H7 (cell line): ENCODE results near the gene KLF16. TPM values are rescaled to one million over a fixed set of nuclear protein-coding genes. Genes with fewer than 3 reads are reported as not detected.

Source experiments
- DNase-seq: peaks from one replicate; pipeline ENCODE4 v3.0.0; 2012
- H3K27me3 ChIP-seq: 2 replicates; pipeline ENCODE4 v1.6.0; 2011; ENCODE audit warnings: mild to moderate bottlenecking, low read length; ENCODE audit not compliant: control insufficient read depth, insufficient read depth
- H3K36me3 ChIP-seq: replicated peaks from 2 replicates; pipeline ENCODE4 v1.5.1; 2011; ENCODE audit warnings: low read length; ENCODE audit not compliant: control insufficient read depth, insufficient read depth
- H3K4me3 ChIP-seq: 2 replicates; pipeline ENCODE4 v1.5.1; 2011; ENCODE audit warnings: low read depth, mild to moderate bottlenecking, control low read depth, low read length, moderate library complexity; ENCODE audit not compliant: insufficient read depth
- total RNA-seq: library from RNA; depleted of rRNA; stranded (reverse); fragments of >200 nt; shearing (Covaris generic); gene quantifications from 2 replicates; pipeline ENCODE4 v1.2.3, GENCODE V29; 2014

Gene KLF16
- total RNA-seq, 1 experiment from 2014 or later, result 21.2 TPM

DNA sequence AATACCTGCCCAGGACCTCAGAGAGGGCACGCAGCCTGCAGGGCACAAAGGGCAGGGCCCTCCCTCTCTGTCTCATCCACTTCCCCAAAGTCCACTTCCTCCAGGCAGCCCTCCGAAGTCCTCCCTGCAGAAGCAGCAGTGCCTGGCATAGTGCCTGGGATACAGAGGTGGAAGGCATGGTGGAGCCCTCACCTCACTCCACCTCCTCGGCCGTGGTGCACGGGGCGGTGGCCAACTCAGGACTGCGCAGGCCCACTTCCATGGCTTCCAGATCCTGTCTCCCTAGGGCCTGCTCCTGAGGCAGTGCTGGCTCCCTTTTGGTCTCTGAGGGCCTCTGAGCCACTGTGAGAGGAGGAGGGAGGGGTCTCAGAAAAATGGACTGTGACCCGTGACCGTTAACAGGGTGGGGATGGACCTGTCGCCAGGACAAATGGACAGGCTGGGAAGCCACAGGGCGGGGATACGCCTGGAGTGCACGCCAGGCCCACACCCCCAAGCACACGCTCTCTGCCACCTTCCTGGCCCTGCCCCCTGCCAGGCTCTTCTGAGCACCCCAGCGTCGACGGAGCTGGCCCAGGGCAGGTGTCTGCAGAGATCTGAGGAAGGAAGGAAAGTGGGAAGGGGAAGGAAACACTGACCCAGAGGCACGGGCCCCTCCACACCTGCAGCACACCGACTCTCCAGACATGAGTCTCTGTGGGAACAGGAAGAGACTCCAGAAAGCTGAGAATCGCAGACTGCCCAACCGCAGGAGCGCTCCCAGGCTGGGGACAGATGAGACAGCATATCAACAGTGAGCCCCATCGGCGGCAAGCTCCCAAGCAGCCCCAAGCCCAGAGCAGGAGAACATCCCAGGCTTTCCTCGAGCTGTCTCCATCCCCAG is 23.5 kb downstream of the KLF16 start:
- no peaks in the 10 kb centered on the region for H3K27me3 ChIP-seq
- no peak overlapping the region for H3K4me3 ChIP-seq
- no peaks in the 10 kb centered on the region for H3K36me3 ChIP-seq
- DNase-seq, result no peak

DNA sequence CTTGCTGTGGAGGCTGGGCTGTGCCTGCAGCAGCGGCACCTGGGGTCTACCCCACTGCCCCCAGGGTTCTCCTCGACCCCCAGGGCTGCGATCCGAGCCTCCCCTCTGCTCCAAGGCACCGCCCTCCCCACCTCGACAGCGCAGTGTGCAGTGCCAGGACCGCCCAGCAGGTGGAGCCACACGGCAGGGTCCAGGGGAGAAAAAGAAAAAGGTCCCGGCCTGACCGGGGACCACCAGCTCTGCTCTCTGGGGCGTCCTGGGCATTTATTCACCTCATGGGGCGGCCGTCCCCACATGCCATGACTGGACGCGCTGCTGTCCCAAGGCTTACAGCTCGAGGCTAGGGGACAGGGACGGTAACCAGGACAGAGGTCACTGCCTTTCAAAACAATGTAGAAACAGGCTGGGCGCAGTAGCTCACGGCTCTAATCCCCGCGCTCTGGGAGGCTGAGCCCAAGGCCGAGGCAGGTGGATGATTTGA is 25.7 kb downstream of the KLF16 start:
- H3K4me3 ChIP-seq, result no peak overlapping the region
- no peaks in the 10 kb centered on the region for H3K36me3 ChIP-seq
- H3K27me3 ChIP-seq, result no peaks in the 10 kb centered on the region
- peak; percentile 99 for DNase-seq

DNA sequence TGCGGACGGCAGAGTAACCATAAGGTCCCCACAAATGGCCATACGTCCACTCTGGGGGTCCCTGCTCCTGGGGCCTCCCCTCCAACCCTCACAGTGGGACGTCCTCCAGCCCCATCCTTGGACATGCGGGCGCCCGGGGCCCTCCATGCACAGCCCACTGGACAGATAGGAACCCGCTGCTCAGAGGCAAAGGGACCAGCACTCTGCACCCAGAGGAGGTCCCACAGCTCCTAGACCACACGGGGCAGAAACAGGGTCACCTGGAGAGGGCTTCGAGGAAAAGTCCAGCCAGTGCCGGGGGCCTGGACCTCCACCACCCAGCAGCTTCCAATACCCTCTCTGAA is 26.2 kb downstream of the KLF16 start:
- DNase-seq, result no peak
- no peak overlapping the region for H3K4me3 ChIP-seq
- no peaks in the 10 kb centered on the region for H3K27me3 ChIP-seq
- H3K36me3 ChIP-seq, result no peaks in the 10 kb centered on the region

DNA sequence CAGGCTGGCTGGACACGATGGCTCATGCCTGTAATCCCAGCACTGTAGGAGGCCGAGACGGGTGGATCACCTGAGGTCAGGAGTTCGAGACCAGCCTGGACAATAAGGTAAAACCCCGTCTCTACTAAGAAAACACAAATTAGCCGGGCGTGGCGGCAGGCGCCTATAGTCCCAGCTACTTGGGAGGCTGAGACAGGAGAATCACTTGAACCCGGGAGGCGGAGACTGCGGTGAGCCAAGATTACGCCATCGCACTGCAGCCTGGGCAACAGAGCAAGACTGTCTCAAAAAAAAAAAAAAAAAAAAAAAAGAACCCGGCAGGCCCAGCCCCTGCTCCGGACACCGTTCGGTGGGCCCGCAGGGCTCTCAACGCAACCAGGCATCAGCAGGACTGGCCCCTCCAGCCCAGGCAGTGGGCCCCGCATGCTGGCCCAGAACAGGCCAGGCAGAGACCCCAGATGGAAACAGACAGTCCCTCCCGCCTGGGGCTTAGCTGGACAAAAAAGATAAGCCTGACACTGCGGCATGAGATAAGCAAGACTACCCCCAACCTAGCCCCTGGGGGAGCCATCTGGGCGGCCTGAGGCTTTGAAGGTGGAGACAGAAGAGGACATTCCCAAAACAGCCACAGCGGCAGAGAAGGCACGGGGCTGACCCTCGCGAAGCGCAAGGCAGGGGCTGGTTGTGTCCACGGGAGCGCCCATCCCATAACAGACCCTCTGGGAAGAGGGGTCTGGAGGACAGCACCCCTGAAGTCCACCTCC is 26.7 kb downstream of the KLF16 start:
- Histone ChIP-seq H3K27me3 (no peaks in the 10 kb centered on the region), H3K4me3 (no peak overlapping the region), H3K36me3 (no peaks in the 10 kb centered on the region)
- DNase-seq, result no peak

DNA sequence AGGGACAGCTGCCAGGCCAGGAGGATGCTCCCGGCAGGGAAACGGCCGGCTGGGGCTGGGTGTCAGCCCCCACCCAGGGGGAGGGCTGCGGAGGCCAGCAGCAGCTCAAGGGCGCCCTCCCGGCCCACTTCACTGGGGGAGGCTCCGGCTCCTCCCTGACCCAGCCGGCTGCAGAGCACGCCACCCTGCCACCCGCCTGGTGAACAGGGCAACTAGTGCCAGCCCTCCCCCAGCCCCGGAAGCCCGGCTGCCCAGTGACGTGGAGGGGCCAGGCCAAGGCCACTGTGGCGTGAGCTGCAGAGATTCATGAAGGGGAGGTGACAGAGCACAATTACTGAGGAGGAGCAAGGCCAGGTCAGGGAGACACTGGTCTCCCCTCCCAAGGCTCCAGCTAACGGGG is 29.8 kb downstream of the KLF16 start:
- no peaks in the 10 kb centered on the region for H3K27me3 ChIP-seq
- no peak for DNase-seq
- H3K36me3 ChIP-seq, result peaks cover 1% of the 10 kb centered on the region
- H3K4me3 ChIP-seq, result no peak overlapping the region

DNA sequence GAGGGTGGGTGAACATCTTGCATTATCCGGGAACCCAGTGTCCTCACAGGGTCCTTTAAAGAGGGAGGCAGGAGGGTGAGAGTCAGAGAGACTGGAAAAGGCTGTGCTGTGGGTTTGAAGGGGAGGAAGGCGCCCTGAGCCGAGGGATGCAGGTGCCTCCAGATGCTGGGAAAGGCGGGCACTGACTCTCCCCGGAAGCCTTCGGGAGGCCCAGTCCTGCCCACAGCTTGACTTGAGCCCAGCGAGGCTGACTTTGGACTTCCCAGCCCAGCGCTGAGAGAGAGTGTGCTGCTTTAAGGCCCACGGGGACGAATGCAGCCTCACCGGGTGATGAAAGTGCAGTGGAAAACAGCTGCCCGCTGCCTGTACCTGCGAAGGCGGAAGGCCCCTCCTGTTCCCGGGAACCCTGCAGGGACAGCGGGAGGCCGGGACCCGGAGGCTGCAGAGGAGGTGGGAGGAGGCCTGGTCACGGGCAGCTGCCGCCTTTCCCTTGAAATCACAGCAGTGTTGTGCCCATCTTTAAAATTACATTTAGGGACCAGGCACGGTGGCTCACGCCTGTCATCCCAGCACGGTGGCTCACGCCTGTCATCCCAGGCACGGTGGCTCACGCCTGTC is 31.2 kb downstream of the KLF16 start:
- no peaks in the 10 kb centered on the region for H3K27me3 ChIP-seq
- DNase-seq, result no peak
- no peak overlapping the region for H3K4me3 ChIP-seq
- H3K36me3 ChIP-seq, result peaks cover 1% of the 10 kb centered on the region

DNA sequence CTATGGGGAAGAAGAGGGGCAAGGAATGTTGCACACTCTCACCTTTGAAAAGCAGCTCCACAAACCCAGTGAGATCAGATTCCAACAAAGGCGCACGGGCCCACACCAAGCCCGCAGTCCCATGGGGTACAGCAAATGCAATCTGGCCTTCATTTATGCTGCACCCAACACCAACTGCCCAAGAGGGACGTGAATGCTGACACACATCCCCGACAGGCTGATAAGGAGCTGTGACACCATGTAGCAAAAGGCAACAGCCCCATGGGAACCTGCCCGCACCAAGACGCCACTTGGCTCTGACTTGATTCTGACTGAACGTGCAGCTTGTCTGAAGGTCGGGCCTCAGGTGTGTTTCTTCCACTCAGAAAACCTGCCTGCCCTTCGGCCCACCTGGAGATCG is 32.4 kb downstream of the KLF16 start:
- Histone ChIP-seq H3K36me3 (peaks cover 1% of the 10 kb centered on the region), H3K4me3 (no peak overlapping the region), H3K27me3 (no peaks in the 10 kb centered on the region)
- no peak for DNase-seq

DNA sequence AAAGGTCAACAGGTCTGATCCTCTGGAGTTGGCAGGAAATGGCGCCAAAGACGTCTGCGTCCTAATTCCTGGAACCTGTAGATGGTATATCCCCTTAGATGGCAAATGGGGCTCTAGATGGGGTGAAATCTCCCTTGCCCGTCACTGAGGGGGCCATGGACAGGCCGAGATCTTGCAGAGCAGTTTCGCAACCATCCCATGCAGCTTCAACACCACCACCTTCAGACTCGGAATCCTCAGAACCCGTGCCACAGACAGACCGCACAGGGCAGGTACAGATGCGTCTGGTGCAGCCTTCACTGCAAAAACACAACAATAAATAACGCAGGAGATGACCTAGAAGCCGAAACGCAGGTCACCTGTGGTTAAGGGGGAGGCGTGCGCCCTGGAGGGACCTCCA is 32.8 kb downstream of the KLF16 start:
- Histone ChIP-seq H3K36me3 (peaks cover 1% of the 10 kb centered on the region), H3K4me3 (no peak overlapping the region), H3K27me3 (no peaks in the 10 kb centered on the region)
- DNase-seq, result no peak

DNA sequence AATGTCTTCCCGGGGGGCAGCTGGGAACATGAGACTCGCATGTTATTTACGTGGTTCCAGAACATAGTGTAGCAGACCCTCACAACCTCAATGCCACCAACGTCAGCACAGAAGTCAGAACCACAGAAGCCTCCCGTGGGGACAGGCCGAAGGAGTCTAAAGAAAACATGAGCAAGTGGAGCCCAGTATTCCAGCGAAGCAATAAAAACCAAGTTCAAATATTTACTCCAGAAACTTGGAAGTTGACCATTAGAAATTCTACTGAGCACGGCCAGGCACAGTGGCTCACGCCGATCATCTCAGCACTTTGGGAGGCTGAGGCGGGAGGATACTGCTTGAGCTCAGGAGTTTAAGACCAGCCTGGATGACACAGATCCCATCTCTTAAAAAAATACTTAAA is 33.4 kb downstream of the KLF16 start:
- H3K4me3 ChIP-seq, result no peak overlapping the region

DNA sequence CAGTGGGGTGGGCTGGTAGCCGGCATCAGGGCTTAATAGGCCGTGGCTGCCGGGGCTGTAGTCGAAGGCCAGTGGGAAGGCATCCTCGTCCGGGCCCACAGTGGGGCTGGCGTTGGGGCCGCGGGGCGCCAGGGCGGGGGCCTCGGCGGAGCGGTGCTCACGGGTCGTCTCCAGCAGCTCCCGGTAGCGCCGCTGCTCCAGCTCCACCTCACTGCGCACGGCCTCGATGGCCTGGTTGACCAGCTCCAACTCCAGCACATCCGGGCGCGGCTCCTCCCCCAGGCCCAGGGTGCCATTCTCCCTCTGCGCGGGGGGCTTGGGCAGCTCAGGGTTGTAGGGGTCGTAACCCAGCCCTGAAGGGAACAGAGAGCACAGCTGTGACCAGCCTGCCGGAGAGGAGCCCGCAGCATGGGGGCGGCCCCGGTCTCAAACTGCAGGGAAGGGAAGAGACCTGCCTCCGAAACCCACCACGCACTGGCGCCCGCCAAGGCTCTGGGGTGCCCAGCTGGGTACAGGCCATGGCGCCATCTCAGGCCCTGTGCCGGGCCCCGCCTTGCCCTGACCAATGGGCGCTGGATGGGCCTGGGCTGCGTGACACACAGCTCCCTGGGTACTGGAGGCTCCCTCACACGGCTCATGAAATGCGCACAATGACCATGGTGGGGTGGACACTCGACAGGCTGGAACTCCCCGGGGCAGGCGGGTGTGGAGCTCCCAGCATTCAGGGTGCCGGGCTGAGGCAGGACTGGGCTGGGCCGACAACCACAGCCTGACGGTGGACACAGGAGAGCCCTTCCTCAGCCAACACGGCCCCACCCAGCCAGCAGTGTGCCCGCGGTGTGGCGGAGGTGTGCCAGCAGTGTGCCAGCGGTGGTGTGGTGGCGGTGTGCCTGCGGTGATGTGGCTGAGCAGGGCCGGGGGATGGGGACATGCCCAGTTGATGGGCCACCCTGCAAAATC is 34.8 kb downstream of the KLF16 start:
- H3K36me3 ChIP-seq, result peaks cover 4% of the 10 kb centered on the region
- H3K27me3 ChIP-seq, result no peaks in the 10 kb centered on the region
- H3K4me3 ChIP-seq, result no peak overlapping the region
- DNase-seq, result peak; percentile 71

More for the DNA sequence above, 33.4 kb downstream of the KLF16 start:
- no peak for DNase-seq
- Histone ChIP-seq H3K27me3 (no peaks in the 10 kb centered on the region), H3K36me3 (peaks cover 1% of the 10 kb centered on the region)

DNA sequence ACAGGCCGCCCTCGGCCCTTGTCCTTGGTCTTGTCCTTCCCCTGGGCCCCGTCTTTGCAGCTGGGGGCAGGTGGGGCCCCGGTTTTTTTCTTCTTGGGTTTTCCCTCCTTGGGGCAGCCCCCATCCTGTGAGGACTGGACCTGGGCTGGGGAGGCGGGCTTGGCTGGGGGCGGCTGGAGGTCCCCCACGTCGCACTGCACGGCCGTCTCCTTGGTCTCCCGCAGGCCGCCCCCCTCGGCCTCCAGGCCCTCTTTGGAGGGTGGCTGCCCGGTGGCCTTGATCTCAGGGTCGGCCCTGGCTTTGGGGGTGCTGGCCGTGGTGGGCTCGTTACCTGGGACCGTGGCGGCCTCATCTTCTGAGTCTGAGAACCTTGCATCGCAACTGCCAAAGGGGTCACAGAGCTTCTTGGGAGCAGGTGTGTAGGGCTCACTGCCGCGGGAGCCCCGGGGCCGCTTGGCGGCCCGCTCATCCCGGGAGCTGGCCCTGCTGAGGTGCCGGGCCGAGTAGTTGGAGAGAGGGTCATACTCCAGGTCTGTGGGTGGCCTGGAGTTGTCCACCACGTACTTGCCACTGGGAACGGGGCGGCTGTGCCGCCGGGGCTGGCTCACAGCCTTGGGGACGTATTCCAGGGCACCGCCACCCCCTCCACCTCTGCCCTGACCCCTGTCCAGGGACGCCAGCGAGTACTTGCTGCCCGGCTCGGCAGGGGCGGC is 35.7 kb downstream of the KLF16 start:
- no peaks in the 10 kb centered on the region for H3K27me3 ChIP-seq
- H3K36me3 ChIP-seq, result peaks cover 4% of the 10 kb centered on the region
- no peak overlapping the region for H3K4me3 ChIP-seq
- DNase-seq, result peak; percentile 77

DNA sequence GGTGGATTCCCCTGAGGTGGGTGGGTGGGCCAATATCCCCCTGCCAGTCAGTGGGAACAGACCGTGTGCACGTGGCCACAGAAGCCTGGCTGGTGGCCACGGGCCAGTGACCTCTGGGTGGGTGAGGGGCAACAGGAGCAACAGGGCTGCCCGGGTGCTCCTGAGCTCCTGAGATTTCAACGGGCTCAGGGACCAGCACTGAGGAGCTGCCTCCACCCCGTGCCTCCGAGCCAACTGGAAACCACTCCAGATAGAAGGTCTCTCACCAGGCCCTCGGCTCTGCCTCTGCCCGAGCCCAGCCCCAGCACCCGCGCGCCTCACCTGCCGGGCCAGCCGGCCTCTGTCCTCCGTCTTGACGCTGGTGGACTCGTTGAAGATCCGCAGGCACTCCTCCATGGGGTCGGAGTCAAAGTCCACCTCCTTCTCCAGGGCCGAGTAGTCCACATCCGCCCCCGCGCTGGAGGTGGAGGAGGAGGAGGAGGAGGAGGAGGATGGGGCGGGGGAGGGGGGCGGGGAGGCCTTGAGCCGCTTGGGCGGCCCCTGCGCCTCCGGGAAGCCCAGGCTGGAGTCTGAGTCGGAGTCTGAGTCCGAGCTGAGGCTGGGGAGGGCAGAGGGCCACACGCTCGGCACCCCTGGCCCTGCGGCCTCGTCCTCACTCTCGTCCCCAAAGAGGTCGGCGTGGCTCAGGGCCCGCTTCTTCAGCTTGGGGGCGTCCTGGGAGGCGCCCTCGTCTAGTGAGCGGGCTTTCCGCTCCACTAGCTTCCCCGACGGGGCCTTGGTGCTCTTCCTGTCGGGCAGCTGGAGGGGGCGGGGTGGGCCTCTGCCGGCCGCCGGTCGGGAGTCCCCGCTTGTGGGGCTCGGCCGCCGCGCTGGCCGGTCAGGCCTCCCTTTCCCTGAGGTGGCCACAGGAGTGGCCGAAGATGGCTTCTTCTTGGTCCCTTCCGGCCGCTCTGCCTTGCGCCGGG is 36.5 kb downstream of the KLF16 start:
- Histone ChIP-seq H3K36me3 (peaks cover 4% of the 10 kb centered on the region), H3K4me3 (peak overlapping the region; percentile 11; the same call in 1 of the 2 replicates), H3K27me3 (no peaks in the 10 kb centered on the region)
- DNase-seq, result peak; percentile 91
